Tibial artery (tissue), 4 donors: ENCODE data around the gene GLT1D1.

Experiments used
- DNase-seq, 2 donors: peaks; one replicate each; pipeline ENCODE4 v3.0.0-alpha.2; 2019
- H3K27ac ChIP-seq, 2 donors: fragments of 200-600 bp; sonication (generic) in 1 of 2; 1 replicate in 1 of 2; 2 replicates in 1 of 2; pipeline ENCODE4 v1.5.1; 2018 to 2019; ENCODE audit warnings: mild to moderate bottlenecking in 1 of 2
- H3K27me3 ChIP-seq, 2 donors: fragments of 200-600 bp; sonication (generic) in 1 of 2; one replicate each; pipeline versions ENCODE4 v1.5.1 to v1.6.0; 2016 to 2019
- H3K36me3 ChIP-seq, 3 donors: fragments of 200-600 bp; sonication (generic) in 2 of 3; one replicate each; pipeline ENCODE4 v1.5.1; 2016 to 2019; ENCODE audit warnings: mild to moderate bottlenecking in 2 of 3
- H3K4me1 ChIP-seq, 4 donors: fragments of 200-600 bp; sonication (generic) in 2 of 4; 1 replicate in 3 of 4; 2 replicates in 1 of 4; pipeline ENCODE4 v1.5.1; 2016 to 2019
- H3K4me3 ChIP-seq, 2 donors: fragments of 200-600 bp; sonication (generic) in 1 of 2; 1 replicate in 1 of 2; 2 replicates in 1 of 2; pipeline ENCODE4 v1.5.1; 2018 to 2019; ENCODE audit warnings: mild to moderate bottlenecking in 2 of 2
- H3K9me3 ChIP-seq, 3 donors: fragments of 200-600 bp; sonication (generic) in 1 of 3; one replicate each; pipeline ENCODE4 v1.5.1; 2016 to 2019
- intact Hi-C: fragments of 100-400 bp; cut with DNase I; formaldehyde crosslinking; loops from one replicate; pipeline ENCODE4 v1.15.0; 2023; ENCODE audit warnings: low total_unique reads
- TF ChIP-seq, protein P1 (sequence below), 2 experiments: fragments of 200-600 bp in 1 of 2; fragments of 450-650 bp in 1 of 2; IDR thresholded peaks; one replicate each; pipeline ENCODE4 v1.5.1; 2017 to 2019; ENCODE audit warnings: antibody characterized with exemption in 2 of 2, mild to moderate bottlenecking in 1 of 2, moderate library complexity in 1 of 2

The GLT1D1 gene

DNA sequence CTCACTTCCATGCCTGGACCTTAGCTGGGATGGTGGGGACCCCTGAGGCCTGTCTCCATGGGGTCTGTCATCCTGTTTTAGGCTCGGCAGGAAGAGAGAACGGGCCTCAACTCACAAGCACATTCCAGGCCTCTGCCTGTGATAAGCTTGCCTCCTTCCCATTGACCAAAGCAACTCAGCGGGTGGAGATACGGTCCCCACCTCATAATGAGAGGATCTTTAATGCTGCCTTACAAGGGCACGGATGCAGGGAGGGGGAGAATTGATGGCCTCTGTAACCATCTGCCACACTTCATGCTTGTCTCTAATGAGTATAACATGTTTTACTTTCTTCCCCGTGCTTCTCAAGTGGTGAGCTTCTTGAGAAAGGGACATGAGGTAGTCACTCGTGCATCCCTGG, 50.0 kb downstream of the GLT1D1 start:
- no peak for DNase-seq
- H3K27me3 ChIP-seq: no peaks in the 10 kb centered on the region
- intact Hi-C loops: loop anchor here (10.0 kb wide), 1 partner anchor 408 kb away; no protein-coding TSS in a partner anchor
- TF ChIP-seq, protein P1, sequence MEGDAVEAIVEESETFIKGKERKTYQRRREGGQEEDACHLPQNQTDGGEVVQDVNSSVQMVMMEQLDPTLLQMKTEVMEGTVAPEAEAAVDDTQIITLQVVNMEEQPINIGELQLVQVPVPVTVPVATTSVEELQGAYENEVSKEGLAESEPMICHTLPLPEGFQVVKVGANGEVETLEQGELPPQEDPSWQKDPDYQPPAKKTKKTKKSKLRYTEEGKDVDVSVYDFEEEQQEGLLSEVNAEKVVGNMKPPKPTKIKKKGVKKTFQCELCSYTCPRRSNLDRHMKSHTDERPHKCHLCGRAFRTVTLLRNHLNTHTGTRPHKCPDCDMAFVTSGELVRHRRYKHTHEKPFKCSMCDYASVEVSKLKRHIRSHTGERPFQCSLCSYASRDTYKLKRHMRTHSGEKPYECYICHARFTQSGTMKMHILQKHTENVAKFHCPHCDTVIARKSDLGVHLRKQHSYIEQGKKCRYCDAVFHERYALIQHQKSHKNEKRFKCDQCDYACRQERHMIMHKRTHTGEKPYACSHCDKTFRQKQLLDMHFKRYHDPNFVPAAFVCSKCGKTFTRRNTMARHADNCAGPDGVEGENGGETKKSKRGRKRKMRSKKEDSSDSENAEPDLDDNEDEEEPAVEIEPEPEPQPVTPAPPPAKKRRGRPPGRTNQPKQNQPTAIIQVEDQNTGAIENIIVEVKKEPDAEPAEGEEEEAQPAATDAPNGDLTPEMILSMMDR (IDR thresholded peaks at IDR 0.05): no peak
- H3K4me3 ChIP-seq: no peak overlapping the region
- no peaks in the 10 kb centered on the region for H3K36me3 ChIP-seq
- H3K9me3 ChIP-seq: no peaks in the 10 kb centered on the region
- no peaks in the 10 kb centered on the region for H3K4me1 ChIP-seq
- no peak overlapping the region for H3K27ac ChIP-seq

DNA sequence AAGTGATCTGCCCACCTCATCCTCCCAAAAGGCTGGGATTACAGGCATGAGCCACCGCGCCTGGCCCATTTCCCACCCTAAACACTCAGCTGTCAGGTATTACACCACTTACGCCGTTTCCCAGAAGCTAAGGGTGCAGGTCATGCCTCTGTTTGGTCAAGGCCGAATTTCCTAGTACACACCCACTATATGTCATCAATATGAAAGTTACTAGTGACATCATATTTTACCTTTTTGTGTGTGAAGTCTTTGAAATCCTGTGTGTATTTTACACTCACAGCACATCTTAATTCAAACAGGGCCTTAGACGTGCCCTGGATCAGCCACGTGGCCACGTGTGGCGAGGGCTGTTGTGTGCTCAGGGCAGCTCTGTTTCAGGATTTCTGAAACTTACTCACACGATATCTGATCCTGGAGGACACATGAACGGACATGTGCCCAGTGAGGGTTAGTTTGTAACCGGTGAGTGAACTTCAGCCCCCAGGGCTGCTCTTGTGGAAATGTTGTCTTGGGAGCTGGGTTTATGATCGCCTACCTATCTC, 51.8 kb downstream of the GLT1D1 start:
- no peaks in the 10 kb centered on the region for H3K27me3 ChIP-seq
- TF ChIP-seq, protein P1 (IDR thresholded peaks at IDR 0.05): no peak

DNA sequence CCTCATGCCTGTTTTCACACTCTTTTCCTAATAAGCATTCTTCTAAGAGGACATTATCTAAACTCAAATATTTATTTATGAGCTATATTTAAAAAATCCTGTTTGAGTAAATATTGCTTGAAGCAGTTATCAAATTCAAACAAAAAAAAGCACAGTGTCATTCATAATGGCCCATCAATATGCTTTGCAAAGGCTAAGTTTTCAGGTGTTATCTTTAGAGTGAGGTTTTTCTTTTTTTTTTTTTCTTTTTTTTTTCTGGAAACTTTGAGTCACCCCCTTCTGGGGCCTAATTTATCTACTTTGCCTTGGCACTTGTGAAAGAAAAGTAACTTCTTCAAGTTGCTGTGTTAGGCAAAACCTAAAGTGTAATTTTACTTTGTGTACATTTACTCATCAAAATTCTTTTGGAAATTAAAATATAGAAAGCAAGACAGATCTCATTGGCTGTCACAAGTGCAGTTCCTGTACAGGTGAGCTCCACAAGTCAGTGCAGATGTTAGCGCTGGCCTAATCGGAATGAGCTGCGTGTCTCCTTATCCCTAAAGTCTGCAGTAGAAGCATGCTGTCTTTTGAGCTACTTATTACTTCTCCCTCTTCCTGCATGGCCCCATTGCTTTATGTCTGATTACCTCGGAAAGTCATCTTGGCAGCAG, 53.3 kb downstream of the GLT1D1 start:
- Histone ChIP-seq H3K4me3 (no peak overlapping the region), H3K4me1 (no peaks in the 10 kb centered on the region), H3K9me3 (no peaks in the 10 kb centered on the region), H3K27me3 (no peaks in the 10 kb centered on the region), H3K36me3 (no peaks in the 10 kb centered on the region), H3K27ac (no peak overlapping the region)
- TF ChIP-seq, protein P1 (IDR thresholded peaks at IDR 0.05): no peak
- DNase-seq: no peak
- intact Hi-C loops: loop anchor here (10.0 kb wide), 1 partner anchor 412 kb away; no protein-coding TSS in a partner anchor

More for the DNA sequence above, 51.8 kb downstream of the GLT1D1 start:
- intact Hi-C loops: loop anchor here (10.0 kb wide), 1 partner anchor 410 kb away; no protein-coding TSS in a partner anchor
- H3K27ac ChIP-seq: no peak overlapping the region
- H3K4me3 ChIP-seq: no peak overlapping the region
- no peaks in the 10 kb centered on the region for H3K4me1 ChIP-seq
- H3K9me3 ChIP-seq: no peaks in the 10 kb centered on the region
- H3K36me3 ChIP-seq: no peaks in the 10 kb centered on the region
- DNase-seq: no peak

DNA sequence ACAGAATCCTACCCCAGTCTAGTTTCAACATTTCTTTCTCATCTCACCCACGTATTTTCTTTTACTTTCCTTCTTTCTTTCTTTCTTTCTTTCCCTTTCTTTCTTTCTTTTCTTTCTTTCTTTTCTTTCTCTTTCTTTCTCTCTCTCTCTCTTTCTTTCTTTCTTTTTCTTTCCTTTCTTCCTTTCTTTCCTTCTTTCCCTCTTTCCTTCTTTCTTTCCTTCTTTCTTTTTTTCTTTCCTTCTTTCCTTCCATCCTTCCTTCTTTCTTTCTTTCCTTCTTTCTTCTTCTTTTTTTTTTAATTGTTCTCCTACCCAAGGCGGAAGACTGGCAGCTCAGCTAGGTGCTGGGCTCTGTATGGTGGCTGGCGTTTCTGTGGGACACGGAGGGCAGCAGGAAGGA, 55.0 kb downstream of the GLT1D1 start:
- TF ChIP-seq, protein P1 (IDR thresholded peaks at IDR 0.05): no peak
- H3K4me3 ChIP-seq: no peak overlapping the region
- intact Hi-C loops: loop anchor here (10.0 kb wide), 1 partner anchor 413 kb away; no protein-coding TSS in a partner anchor
- no peaks in the 10 kb centered on the region for H3K4me1 ChIP-seq
- no peak overlapping the region for H3K27ac ChIP-seq
- H3K9me3 ChIP-seq: no peaks in the 10 kb centered on the region
- H3K27me3 ChIP-seq: no peaks in the 10 kb centered on the region
- H3K36me3 ChIP-seq: no peaks in the 10 kb centered on the region
- no peak for DNase-seq

DNA sequence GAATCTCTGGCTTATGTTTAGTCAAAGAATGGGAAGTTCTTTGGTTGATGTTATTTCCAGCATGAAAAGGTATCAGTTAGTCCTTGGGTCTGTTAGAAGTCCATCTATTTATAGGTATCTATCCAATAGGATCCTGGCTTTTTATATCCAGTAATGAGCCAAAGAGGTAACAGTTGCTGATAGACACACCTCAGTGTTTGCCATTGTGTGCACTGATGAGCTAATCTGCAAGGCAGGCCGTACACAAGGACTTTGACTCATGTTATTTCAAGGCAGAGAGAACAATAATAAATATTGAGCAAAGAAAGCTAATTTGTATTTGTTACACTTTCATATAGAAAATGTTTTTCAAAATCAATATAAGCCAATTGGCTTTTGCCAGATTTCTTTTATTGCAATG, 56.4 kb downstream of the GLT1D1 start:
- H3K4me3 ChIP-seq: no peak overlapping the region
- no peak for DNase-seq
- no peaks in the 10 kb centered on the region for H3K4me1 ChIP-seq
- intact Hi-C loops: loop anchor here (10.0 kb wide), 1 partner anchor 415 kb away; no protein-coding TSS in a partner anchor
- no peak overlapping the region for H3K27ac ChIP-seq
- no peaks in the 10 kb centered on the region for H3K9me3 ChIP-seq
- H3K27me3 ChIP-seq: no peaks in the 10 kb centered on the region
- no peaks in the 10 kb centered on the region for H3K36me3 ChIP-seq
- TF ChIP-seq, protein P1 (IDR thresholded peaks at IDR 0.05): no peak
